ENCODE data around the gene DUSP5. TPM values are rescaled to one million over a fixed set of nuclear protein-coding genes. Genes with fewer than 3 reads are reported as not detected.

DUSP5 gene
- total RNA-seq, 1 experiment from 2014 or later: 34.0 TPM

- intact Hi-C loops (cut with micrococcal nuclease; ENCODE audit: unreplicated experiment): no loop called here
- H3K4me1 Mint-ChIP-seq (ENCODE audit: low read depth, unreplicated experiment): peaks cover 8% of the 10 kb centered on the region
- H3K9me3 Mint-ChIP-seq (ENCODE audit: low read depth, unreplicated experiment): no peaks in the 10 kb centered on the region
- H3K4me3 Mint-ChIP-seq (ENCODE audit: low read depth, unreplicated experiment): no peak overlapping the region
- CTCF ChIA-PET: no interaction called here
- no peak overlapping the region for H3K27ac Mint-ChIP-seq (ENCODE audit: unreplicated experiment)
- H3K36me3 Mint-ChIP-seq (ENCODE audit: insufficient read depth, unreplicated experiment): no peaks in the 10 kb centered on the region
- peaks cover 14% of the 10 kb centered on the region for H3K27me3 Mint-ChIP-seq (ENCODE audit: unreplicated experiment)
- no TSS peak for BruUV-seq (replicated peaks)
- no peak for DNase-seq
- TF ChIP-seq CTCF (IDR thresholded peaks at IDR 0.05; ENCODE audit: unreplicated experiment): no peak
Measured at GRCh38 chr10:110548002-110548401, 50.3 kb downstream of the DUSP5 start.

- Mint-ChIP-seq H3K27me3 (ENCODE audit: unreplicated experiment) (peaks cover 14% of the 10 kb centered on the region), H3K36me3 (ENCODE audit: insufficient read depth, unreplicated experiment) (no peaks in the 10 kb centered on the region), H3K4me3 (ENCODE audit: low read depth, unreplicated experiment) (no peak overlapping the region), H3K4me1 (ENCODE audit: low read depth, unreplicated experiment) (peaks cover 8% of the 10 kb centered on the region), H3K27ac (ENCODE audit: unreplicated experiment) (no peak overlapping the region), H3K9me3 (ENCODE audit: low read depth, unreplicated experiment) (no peaks in the 10 kb centered on the region)
- DNase-seq: no peak
- no TSS peak for BruUV-seq (replicated peaks)
- intact Hi-C loops (cut with micrococcal nuclease; ENCODE audit: unreplicated experiment): no loop called here
- CTCF ChIA-PET: no interaction called here
- TF ChIP-seq CTCF (IDR thresholded peaks at IDR 0.05; ENCODE audit: unreplicated experiment): no peak
Measured at GRCh38 chr10:110549211-110549610, 51.5 kb downstream of the DUSP5 start.

DNA sequence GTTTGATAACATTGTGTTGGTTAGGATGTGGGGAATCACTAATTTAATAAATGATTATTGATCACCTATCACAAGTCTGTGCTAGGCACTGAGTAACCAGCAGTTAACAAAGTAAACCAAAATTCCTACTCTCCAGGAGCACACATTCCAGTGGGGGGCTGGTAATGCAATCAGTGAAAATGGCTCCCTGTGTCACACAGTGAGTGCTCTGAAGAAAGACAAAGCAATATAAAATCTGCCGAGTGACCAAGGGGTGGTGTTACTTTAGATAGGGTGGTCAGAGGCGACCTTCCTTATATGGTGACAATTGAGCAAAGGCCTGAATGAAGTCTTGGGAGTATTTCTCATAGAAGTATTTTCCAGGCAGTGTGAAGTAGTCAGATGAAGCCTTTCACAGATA lies 56.2 kb downstream of the DUSP5 start:
- TF ChIP-seq CTCF (IDR thresholded peaks at IDR 0.05; ENCODE audit: unreplicated experiment): no peak
- Mint-ChIP-seq H3K4me3 (ENCODE audit: low read depth, unreplicated experiment) (no peak overlapping the region), H3K36me3 (ENCODE audit: insufficient read depth, unreplicated experiment) (no peaks in the 10 kb centered on the region), H3K4me1 (ENCODE audit: low read depth, unreplicated experiment) (no peaks in the 10 kb centered on the region), H3K9me3 (ENCODE audit: low read depth, unreplicated experiment) (no peaks in the 10 kb centered on the region), H3K27ac (ENCODE audit: unreplicated experiment) (no peak overlapping the region), H3K27me3 (ENCODE audit: unreplicated experiment) (peaks cover 20% of the 10 kb centered on the region)
- no peak for DNase-seq
- no TSS peak for BruUV-seq (replicated peaks)
- CTCF ChIA-PET: no interaction called here
- intact Hi-C loops (cut with micrococcal nuclease; ENCODE audit: unreplicated experiment): no loop called here

DNA sequence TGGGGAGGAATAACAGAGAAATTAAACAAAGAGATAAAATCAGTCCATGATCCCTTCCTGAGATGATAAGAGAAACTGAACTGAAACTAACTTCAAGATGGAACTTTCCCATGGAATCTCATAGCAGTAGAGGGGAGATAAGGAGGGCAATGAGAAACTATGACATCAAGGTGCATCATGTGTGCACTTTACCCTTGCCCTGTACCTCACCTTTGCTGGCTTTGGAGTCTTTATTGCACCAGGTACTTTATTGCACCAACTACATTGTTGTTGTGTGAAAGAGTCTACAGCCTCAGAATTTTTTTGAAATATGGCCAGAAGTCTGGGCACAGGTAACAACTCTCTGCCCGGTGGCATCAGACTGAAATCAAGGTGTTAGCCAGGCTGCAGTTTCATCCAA lies 58.6 kb downstream of the DUSP5 start:
- no peaks in the 10 kb centered on the region for H3K9me3 Mint-ChIP-seq (ENCODE audit: low read depth, unreplicated experiment)
- H3K4me3 Mint-ChIP-seq (ENCODE audit: low read depth, unreplicated experiment): no peak overlapping the region
- intact Hi-C loops (cut with micrococcal nuclease; ENCODE audit: unreplicated experiment): no loop called here
- H3K27ac Mint-ChIP-seq (ENCODE audit: unreplicated experiment): no peak overlapping the region
- BruUV-seq (replicated peaks): no TSS peak
- peaks cover 24% of the 10 kb centered on the region for H3K27me3 Mint-ChIP-seq (ENCODE audit: unreplicated experiment)
- TF ChIP-seq CTCF (IDR thresholded peaks at IDR 0.05; ENCODE audit: unreplicated experiment): no peak
- CTCF ChIA-PET: no interaction called here
- H3K4me1 Mint-ChIP-seq (ENCODE audit: low read depth, unreplicated experiment): no peaks in the 10 kb centered on the region
- H3K36me3 Mint-ChIP-seq (ENCODE audit: insufficient read depth, unreplicated experiment): no peaks in the 10 kb centered on the region
- no peak for DNase-seq

All from Calu3 (cell line).